Measurements from ENCODE around the gene LANCL1. TPM values are rescaled to one million over a fixed set of nuclear protein-coding genes. Genes with fewer than 3 reads are reported as not detected.

LANCL1 gene
- total and polyA plus RNA-seq, 2 experiments from 2014 or later = 22.7 to 40.2 TPM

- Histone ChIP-seq H3K36me3 (replicated peaks; ENCODE audit: insufficient read depth, low read depth) (no peaks in the 10 kb centered on the region), H2AFZ (no peak overlapping the region), H3K4me3 (no peak overlapping the region), H3K79me2 (no peaks in the 10 kb centered on the region), H3K9me2 (replicated peaks; ENCODE audit: insufficient read depth) (no peaks in the 10 kb centered on the region), H4K20me1 (ENCODE audit: insufficient read depth, poor library complexity, severe bottlenecking) (no peaks in the 10 kb centered on the region), H3K4me1 (ENCODE audit: insufficient read depth) (no peaks in the 10 kb centered on the region), H3K27me3 (no peaks in the 10 kb centered on the region), H3K9me3 (ENCODE audit: low read depth) (peaks cover 4% of the 10 kb centered on the region), H3K4me2 (no peak overlapping the region), H3K27ac (no peak overlapping the region)
- TF ChIP-seq EZH2 (IDR thresholded peaks at IDR 0.05; ENCODE audit: borderline replicate concordance) = no peak
- no peak for TF ChIP-seq CTCF (IDR thresholded peaks at IDR 0.05; ENCODE audit: poor library complexity)
- TF ChIP-seq EZH2phosphoT487 (IDR thresholded peaks at IDR 0.05; ENCODE audit: low read depth, severe bottlenecking, unreplicated experiment) = no peak
- WGBS (ENCODE audit: low lambda C conversion rate, missing lambda C conversion rate) = 88% methylated on average over 2 of the region's 2 CpGs
- no peak for DNase-seq (ENCODE audit: low spot score)
Observed at GRCh38 chr2:210422366-210422765, 54.2 kb downstream of the LANCL1 start.

GRCh38 chr2:210421916-210422315 is 54.6 kb downstream of the LANCL1 start:
- H3K27me3 ChIP-seq = no peaks in the 10 kb centered on the region
- no peak overlapping the region for H3K27ac ChIP-seq
- H3K4me3 ChIP-seq = no peak overlapping the region
- H3K9me2 ChIP-seq (replicated peaks; ENCODE audit: insufficient read depth) = no peaks in the 10 kb centered on the region
- H3K36me3 ChIP-seq (replicated peaks; ENCODE audit: insufficient read depth, low read depth) = no peaks in the 10 kb centered on the region
- TF ChIP-seq EZH2 (IDR thresholded peaks at IDR 0.05; ENCODE audit: borderline replicate concordance) = no peak
- no peak for TF ChIP-seq CTCF (IDR thresholded peaks at IDR 0.05; ENCODE audit: poor library complexity)
- TF ChIP-seq EZH2phosphoT487 (IDR thresholded peaks at IDR 0.05; ENCODE audit: low read depth, severe bottlenecking, unreplicated experiment) = no peak
- no peak overlapping the region for H2AFZ ChIP-seq
- no peaks in the 10 kb centered on the region for H4K20me1 ChIP-seq (ENCODE audit: insufficient read depth, poor library complexity, severe bottlenecking)
- no peak for DNase-seq (ENCODE audit: low spot score)
- H3K9me3 ChIP-seq (ENCODE audit: low read depth) = peaks cover 4% of the 10 kb centered on the region
- no peaks in the 10 kb centered on the region for H3K79me2 ChIP-seq
- no peak overlapping the region for H3K4me2 ChIP-seq
- 57% methylated on average over 3 of the region's 3 CpGs for whole genome bisulfite sequencing (ENCODE audit: low lambda C conversion rate, missing lambda C conversion rate)
- no peaks in the 10 kb centered on the region for H3K4me1 ChIP-seq (ENCODE audit: insufficient read depth)

- WGBS (ENCODE audit: low lambda C conversion rate, missing lambda C conversion rate) = 97% methylated on average over 1 of the region's 1 CpG
- no peak overlapping the region for H2AFZ ChIP-seq
- no peaks in the 10 kb centered on the region for H3K36me3 ChIP-seq (replicated peaks; ENCODE audit: insufficient read depth, low read depth)
- no peaks in the 10 kb centered on the region for H3K9me3 ChIP-seq (ENCODE audit: low read depth)
- H3K9me2 ChIP-seq (replicated peaks; ENCODE audit: insufficient read depth) = no peaks in the 10 kb centered on the region
- TF ChIP-seq EZH2 (IDR thresholded peaks at IDR 0.05; ENCODE audit: borderline replicate concordance) = no peak
- no peak for TF ChIP-seq EZH2phosphoT487 (IDR thresholded peaks at IDR 0.05; ENCODE audit: low read depth, severe bottlenecking, unreplicated experiment)
- no peak for TF ChIP-seq CTCF (IDR thresholded peaks at IDR 0.05; ENCODE audit: poor library complexity)
- no peaks in the 10 kb centered on the region for H3K4me1 ChIP-seq (ENCODE audit: insufficient read depth)
- no peak overlapping the region for H3K4me2 ChIP-seq
- H3K4me3 ChIP-seq = no peak overlapping the region
- no peaks in the 10 kb centered on the region for H3K27me3 ChIP-seq
- H3K79me2 ChIP-seq = no peaks in the 10 kb centered on the region
- H4K20me1 ChIP-seq (ENCODE audit: insufficient read depth, poor library complexity, severe bottlenecking) = no peaks in the 10 kb centered on the region
- H3K27ac ChIP-seq = no peak overlapping the region
- no peak for DNase-seq (ENCODE audit: low spot score)
Observed at GRCh38 chr2:210412660-210413059, 63.9 kb downstream of the LANCL1 start.

- no peak for TF ChIP-seq EZH2phosphoT487 (IDR thresholded peaks at IDR 0.05; ENCODE audit: low read depth, severe bottlenecking, unreplicated experiment)
- no peak for TF ChIP-seq EZH2 (IDR thresholded peaks at IDR 0.05; ENCODE audit: borderline replicate concordance)
- no peak for TF ChIP-seq CTCF (IDR thresholded peaks at IDR 0.05; ENCODE audit: poor library complexity)
Observed at GRCh38 chr2:210410542-210410941, 66.0 kb downstream of the LANCL1 start.

More at GRCh38 chr2:210410542-210410941, 66.0 kb downstream of the LANCL1 start:
- Histone ChIP-seq H3K9me2 (replicated peaks; ENCODE audit: insufficient read depth) (no peaks in the 10 kb centered on the region), H4K20me1 (ENCODE audit: insufficient read depth, poor library complexity, severe bottlenecking) (no peaks in the 10 kb centered on the region), H3K4me3 (no peak overlapping the region), H2AFZ (no peak overlapping the region), H3K79me2 (no peaks in the 10 kb centered on the region), H3K27ac (no peak overlapping the region), H3K4me1 (ENCODE audit: insufficient read depth) (no peaks in the 10 kb centered on the region), H3K36me3 (replicated peaks; ENCODE audit: insufficient read depth, low read depth) (no peaks in the 10 kb centered on the region), H3K27me3 (no peaks in the 10 kb centered on the region), H3K9me3 (ENCODE audit: low read depth) (no peaks in the 10 kb centered on the region), H3K4me2 (no peak overlapping the region)
- 62% methylated on average over 1 of the region's 1 CpG for WGBS (ENCODE audit: low lambda C conversion rate, missing lambda C conversion rate)
- DNase-seq (ENCODE audit: low spot score) = no peak
